NCI-H1048 (cell line): Measurements from ENCODE around the gene RNF227.

Source experiments
- DNase-seq: peaks from one replicate; lab custom pipeline; 2025; lab: John Stamatoyannopoulos, UW

Gene RNF227

GRCh38 chr17:7930841-7931631 lies 14.9 kb upstream of the RNF227 start:
- no peak for DNase-seq

- DNase-seq, result peak; percentile 61
Measured at GRCh38 chr17:7929158-7930023, 13.3 kb upstream of the RNF227 start, which contains the start of gene KCNAB3. KCNAB3 (minus strand) TSS chr17:7929856; CDS start chr17:7929435, 421 bp downstream.

GRCh38 chr17:7927596-7927995 lies 11.5 kb upstream of the RNF227 start:
- DNase-seq, result no peak

- no peak for DNase-seq
Measured at GRCh38 chr17:7922845-7923628, 6.9 kb upstream of the RNF227 start.

- no peak for DNase-seq
Measured at GRCh38 chr17:7922269-7922844, 6.3 kb upstream of the RNF227 start.

- no peak for DNase-seq
Measured at GRCh38 chr17:7916808-7917207, 719 bp upstream of the RNF227 start.

- DNase-seq, result no peak
Measured at GRCh38 chr17:7916385-7916682, 245 bp upstream of the RNF227 start.

- DNase-seq, result no peak
Measured at GRCh38 chr17:7915179-7915610, 894 bp downstream of the RNF227 start.

GRCh38 chr17:7912927-7913524 lies 3.1 kb downstream of the RNF227 start:
- DNase-seq, result no peak

- DNase-seq, result no peak
Measured at GRCh38 chr17:7911116-7911515, 5.0 kb downstream of the RNF227 start.

GRCh38 chr17:7910711-7911110 lies 5.4 kb downstream of the RNF227 start:
- no peak for DNase-seq

GRCh38 chr17:7910281-7910680 lies 5.8 kb downstream of the RNF227 start:
- no peak for DNase-seq

- no peak for DNase-seq
Measured at GRCh38 chr17:7909089-7909488, 7.0 kb downstream of the RNF227 start.

- DNase-seq, result no peak
Measured at GRCh38 chr17:7903154-7904103, 12.7 kb downstream of the RNF227 start.

GRCh38 chr17:7897773-7898172 lies 18.3 kb downstream of the RNF227 start:
- DNase-seq, result no peak

- DNase-seq, result no peak
Measured at GRCh38 chr17:7897090-7897489, 19.0 kb downstream of the RNF227 start.

- DNase-seq, result no peak
Measured at GRCh38 chr17:7894866-7895265, 21.2 kb downstream of the RNF227 start.

- DNase-seq, result no peak
Measured at GRCh38 chr17:7894226-7894625, 21.9 kb downstream of the RNF227 start.

GRCh38 chr17:7893187-7893880 lies 22.8 kb downstream of the RNF227 start:
- DNase-seq, result no peak
